Measurements from ENCODE around the gene FAM168B.

DNA sequence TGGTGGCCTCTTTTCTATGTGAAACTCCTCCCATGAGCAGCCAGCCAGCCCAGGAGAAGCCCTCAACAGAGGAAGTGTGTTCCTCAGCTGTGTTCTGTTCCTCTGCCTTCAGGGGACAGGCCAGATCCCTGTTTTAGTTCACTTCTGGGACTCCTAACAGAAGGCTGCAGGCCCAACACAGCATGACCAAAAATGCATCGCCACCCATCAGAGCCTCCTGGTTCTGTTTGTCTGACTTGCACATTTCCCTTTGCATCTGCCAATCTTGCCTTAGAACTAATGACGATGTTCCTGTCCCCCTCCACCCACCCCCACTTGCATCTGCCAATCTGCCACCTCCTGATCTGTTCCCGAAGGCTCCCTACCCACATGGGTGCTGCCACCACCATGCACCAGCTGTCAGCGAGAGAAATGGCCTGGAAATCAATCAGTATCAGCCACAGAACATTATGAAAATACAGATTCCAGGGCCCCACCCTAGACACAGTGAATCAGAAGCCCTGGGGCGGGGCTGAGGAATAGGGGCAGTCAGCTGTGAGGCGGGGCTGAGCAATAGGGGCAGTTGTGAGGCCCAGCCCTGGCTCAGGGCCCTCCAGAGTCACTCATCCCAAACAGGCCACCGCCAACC lies 51.0 kb downstream of the FAM168B start:
- TF ChIP-seq, protein P1, sequence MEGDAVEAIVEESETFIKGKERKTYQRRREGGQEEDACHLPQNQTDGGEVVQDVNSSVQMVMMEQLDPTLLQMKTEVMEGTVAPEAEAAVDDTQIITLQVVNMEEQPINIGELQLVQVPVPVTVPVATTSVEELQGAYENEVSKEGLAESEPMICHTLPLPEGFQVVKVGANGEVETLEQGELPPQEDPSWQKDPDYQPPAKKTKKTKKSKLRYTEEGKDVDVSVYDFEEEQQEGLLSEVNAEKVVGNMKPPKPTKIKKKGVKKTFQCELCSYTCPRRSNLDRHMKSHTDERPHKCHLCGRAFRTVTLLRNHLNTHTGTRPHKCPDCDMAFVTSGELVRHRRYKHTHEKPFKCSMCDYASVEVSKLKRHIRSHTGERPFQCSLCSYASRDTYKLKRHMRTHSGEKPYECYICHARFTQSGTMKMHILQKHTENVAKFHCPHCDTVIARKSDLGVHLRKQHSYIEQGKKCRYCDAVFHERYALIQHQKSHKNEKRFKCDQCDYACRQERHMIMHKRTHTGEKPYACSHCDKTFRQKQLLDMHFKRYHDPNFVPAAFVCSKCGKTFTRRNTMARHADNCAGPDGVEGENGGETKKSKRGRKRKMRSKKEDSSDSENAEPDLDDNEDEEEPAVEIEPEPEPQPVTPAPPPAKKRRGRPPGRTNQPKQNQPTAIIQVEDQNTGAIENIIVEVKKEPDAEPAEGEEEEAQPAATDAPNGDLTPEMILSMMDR (IDR thresholded peaks at IDR 0.05) = no peak
- no peak for TF ChIP-seq POLR2A (IDR thresholded peaks at IDR 0.05)

Data from adrenal gland (tissue), 5 donors.